ENCODE measurements around the gene CORO7.

Gene CORO7

GRCh38 chr16:4416200-4417032 is at the start of gene CORO7:
TSS of gene CORO7 (minus strand) at chr16:4416596. CDS start at chr16:4416518, 78 bp downstream.
- DNase-seq, result peak; percentile 96

DNA sequence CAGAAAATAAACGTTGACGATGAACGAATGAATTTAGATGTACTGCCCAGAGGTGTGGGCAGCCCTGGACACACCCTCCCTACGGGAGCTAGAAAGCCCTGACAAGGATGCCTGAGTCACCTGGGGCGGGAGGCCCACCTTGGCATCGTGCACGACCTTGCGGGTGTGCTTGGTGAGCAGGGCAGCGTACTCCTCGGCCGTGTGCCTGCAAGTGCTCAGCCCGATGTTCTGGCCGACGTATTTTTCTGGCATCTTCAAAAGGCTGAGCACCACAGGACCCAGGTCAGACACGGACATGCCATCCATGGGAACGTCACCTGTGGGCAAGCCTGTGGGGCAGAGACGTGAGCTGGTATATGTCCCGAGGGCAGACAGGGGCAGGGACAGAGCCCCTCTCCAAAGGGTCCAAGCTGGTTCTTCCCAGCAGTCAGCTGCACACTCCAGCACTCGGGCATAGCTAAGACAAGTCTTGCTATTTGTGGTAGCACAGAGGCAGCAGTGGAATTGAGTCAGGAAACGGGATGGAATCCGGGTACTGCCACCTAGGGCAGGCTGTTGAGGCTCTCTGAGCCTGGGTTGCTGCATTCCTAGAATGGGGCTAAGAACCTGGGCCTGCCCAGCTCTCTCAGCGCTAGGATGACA is 47.2 kb upstream of the CORO7 start:
- DNase-seq, result no peak

DNA sequence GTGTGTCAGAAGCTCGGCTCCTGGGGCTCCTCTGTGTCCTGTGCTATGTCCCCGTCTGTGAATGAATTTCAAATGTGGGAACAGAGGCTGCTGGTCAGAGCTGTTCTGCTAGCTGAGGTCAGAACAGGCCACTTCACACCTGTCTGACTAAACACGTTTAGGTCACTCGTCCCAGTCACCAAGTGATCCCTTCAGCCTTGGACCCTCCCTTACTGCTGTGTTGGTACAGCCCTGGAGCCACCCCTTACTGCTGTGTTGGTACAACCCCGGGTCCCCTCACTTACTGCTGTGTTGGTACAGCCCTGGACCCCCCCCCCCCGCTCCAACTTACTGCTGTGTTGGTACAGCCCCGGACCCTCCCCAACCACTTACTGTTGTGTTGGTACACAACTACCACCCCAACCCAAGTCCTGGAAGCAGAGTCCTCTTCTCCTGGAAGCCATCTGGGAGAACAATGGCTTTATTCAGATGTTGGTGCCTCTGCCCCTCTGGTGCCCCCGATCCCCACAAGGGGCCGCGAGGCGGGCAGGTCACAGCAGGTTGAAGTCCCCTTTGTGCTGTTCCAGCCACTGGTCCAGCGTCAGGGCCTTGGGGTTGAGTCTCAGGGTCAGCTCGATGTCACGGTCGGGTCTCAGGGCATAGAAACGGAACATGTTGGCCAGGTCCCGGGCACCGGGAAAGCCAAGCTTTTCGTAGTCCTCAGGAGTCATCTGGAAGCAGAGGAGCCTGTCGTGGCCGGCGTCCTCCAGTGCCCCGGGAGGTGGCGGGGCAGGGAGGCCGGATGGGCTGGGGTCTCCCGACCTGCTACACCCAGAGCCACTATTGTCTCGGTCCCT is 45.1 kb upstream of the CORO7 start:
- peak; percentile 88 for DNase-seq

DNA sequence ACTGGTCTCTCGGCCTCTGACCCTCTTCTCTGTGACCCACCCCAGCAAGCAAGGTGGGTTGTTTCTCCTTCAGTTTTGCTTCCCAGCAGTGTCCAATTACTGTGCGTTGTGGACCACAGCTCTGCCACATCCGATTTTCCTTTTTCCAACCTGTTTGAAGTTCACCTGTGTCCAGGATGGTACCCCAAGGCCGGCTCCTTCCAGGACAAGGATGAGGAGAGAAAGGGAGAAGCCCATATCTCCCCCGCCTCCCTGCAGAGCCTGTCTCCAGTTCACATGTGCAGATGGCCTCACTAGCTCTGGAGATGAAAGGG is 44.5 kb upstream of the CORO7 start:
- DNase-seq, result no peak

- no peak for DNase-seq
Observed at GRCh38 chr16:4455951-4456350, 39.6 kb upstream of the CORO7 start.

DNA sequence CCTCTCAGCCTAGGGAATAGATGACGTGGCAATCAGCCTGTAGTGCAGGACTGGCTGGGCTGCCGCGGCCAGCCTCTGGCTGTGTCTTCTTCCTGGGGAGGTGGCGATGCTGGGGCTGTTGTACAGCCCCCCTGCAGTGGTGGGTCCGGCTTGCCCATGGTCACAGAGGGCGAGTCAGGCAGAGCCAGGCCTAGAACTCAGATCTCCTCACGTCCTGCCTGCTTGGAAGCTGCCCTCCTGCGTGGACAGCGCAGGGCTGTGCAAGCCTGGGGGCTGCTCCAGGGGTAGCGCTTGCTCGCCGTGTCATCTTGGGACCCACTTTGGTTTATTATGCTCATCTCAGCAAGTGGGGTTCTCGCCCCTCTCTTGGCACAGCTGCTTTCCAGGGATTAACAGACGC is 38.7 kb upstream of the CORO7 start:
- DNase-seq, result no peak

DNA sequence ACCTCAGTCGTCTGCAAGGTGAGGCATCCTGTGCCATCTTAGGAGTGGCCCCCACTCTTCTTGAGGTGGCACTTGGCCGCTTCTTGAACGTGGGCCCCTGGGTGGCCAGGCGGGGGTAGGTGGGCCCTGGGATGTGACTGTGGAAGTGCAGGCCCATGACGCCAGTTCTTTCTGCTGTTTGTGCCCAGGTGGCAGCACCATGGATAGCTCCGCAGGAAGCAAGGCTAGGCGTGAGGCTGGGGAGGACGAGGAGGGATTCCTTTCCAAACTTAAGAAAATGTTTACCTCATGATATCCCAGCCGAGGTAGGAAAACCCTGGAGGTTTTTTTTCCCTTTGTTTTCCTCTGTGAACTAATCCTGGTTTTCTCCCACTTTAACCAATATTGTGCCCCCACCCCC is 38.2 kb upstream of the CORO7 start:
- DNase-seq, result no peak

DNA sequence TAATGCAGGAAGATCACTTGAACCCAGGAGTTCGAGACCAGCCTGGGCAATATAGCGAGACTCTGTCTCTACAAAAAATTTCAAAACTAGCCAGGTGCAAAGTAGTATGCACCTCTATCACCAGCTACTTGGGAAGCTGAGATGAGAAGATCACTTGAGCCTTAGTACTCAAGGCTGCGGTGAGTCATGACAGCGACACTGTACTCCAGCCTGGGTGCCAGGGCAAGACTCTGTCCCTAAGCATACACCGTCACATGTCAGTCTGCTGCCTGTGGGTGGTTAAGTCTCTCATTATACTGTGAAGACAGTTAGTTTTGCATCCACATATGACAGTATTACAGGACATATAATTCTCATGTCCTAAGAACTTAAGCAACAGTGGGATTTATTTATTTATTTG is 36.3 kb upstream of the CORO7 start:
- DNase-seq, result no peak

GRCh38 chr16:4450931-4451519 is 34.6 kb upstream of the CORO7 start:
- DNase-seq, result peak; percentile 41

GRCh38 chr16:4450430-4450829 is 34.0 kb upstream of the CORO7 start:
- DNase-seq, result no peak

DNA sequence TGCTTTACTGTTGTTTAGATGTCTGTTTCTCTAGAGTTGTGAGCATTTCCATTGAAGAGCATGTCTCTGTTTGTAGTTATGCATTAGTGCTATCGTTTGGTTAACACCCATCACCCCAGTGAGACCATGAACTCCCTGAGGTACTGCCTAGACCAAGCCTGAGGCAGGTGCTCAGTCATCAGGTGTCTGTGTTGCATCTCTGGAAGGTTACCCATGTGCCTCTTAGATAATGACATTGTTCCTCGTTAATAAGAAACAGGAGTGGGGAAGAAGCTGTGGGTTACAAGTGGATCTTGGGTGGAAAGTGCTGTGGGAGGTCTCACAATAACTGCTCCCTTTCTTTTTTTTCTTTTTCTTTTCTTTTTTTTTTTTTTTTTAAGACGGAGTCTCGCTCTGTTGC is 27.6 kb upstream of the CORO7 start:
- no peak for DNase-seq

GRCh38 chr16:4443271-4443670 is 26.9 kb upstream of the CORO7 start:
- no peak for DNase-seq

DNA sequence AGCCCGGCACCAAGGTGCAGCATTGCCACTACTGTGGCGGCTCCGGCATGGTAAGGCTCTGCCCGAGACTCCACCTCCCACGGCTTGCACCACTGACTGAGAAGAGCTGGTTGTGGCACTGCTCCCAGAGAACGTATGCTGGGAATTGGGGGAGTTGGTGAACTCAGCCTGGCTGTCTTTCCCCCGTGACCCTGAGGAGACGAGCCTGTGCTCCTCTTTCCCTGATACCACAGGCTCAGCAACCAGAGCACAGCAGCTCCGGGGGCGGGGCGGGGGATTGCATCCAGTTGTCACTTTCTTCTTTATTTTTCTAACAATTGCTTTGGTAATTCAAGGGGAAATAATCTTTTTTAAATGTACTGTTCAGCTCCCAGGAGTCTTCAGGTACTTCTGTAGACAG is 26.0 kb upstream of the CORO7 start:
- no peak for DNase-seq

DNA sequence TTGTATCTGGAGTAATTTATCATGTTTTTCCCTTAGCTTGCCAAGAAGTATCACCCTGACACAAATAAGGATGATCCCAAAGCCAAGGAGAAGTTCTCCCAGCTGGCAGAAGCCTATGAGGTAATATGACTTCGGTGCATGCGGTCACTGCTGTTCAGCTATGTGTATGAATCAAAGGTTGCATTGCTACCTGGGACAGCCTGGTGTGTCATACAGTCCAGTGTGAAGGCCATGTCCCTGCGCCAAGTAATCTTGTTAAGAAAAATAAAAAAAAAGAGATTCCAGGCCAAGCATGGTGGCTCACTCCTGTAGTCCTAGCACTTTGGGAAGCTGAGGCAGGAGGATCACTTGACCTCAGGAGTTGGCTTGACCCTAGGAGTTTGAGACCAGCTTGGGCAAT is 21.0 kb upstream of the CORO7 start:
- DNase-seq, result no peak

- DNase-seq, result no peak
Observed at GRCh38 chr16:4435337-4436067, 19.1 kb upstream of the CORO7 start.

- DNase-seq, result no peak
Observed at GRCh38 chr16:4433914-4434787, 17.8 kb upstream of the CORO7 start.

- no peak for DNase-seq
Observed at GRCh38 chr16:4433228-4433627, 16.8 kb upstream of the CORO7 start.

GRCh38 chr16:4431023-4431422 is 14.6 kb upstream of the CORO7 start:
- no peak for DNase-seq

DNA sequence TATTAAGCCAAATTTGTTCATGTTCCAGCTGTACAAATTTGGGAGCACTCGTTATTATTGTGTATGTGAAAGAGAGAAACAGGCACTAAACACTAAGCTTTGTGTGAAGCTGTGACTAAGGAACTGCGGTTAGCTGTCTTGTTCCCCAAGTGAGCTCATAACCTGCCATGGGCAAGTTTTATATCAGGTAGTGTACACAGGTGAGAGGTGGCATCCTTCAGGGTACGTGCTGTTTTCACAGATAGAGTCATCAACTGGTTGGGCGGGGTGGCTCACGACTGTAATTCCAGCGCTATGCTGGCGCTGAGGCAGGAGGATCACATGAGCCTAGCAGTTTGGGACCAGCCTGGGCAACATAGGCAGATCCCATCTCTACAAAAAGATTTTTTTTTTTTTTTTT is 12.1 kb upstream of the CORO7 start:
- DNase-seq, result no peak

- no peak for DNase-seq
Observed at GRCh38 chr16:4426722-4427372, 10.5 kb upstream of the CORO7 start.

DNA sequence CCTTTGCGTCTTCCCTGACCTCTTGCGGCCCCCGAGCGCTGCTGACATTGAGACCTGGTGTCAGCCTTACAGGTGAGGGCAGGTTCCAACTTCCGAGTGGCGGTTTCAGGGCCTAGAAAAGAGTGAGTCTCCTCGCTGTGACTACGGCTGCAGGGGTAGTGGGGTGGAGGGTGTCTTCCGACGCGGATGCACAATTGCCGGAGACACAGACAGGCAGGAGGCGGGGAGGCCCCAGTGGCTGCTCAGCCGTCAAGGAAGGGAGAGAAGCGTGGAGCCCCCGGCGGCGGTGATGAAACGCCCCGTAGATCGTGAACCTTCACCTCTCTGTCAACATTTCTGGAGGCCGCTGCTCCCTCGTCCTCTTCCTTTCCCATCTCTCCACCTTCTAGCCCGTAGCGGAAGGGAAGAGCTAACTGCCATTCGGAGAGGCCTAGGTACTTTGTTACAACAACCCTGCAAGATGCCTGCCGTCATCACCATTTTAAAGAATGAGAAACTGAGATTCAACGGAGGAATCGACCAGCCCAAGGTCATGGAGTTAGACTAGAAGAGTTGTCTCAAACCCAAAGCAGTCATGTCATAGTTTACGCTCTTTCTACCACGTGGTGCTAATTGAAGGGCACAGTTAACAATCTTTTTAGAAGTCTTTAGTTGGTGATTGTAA is 9.8 kb upstream of the CORO7 start:
- DNase-seq, result no peak

Measured in eye (tissue), 1 donor.